GM21360 (cell line): ENCODE data around the gene MED7.
"Not testable (repeated sequence)": the region's sequence is repeated elsewhere in the genome, so short reads cannot be mapped to it uniquely, and the experiment has no call there.

ENCODE experiments used
- ATAC-seq: cut with Tn5 transposase; IDR thresholded peaks from one replicate; pipeline ENCODE4 v1.9.1; 2021; ENCODE audit warnings: mild to moderate bottlenecking, moderate library complexity; ENCODE audit not compliant: unreplicated experiment

MED7 gene, protein sequence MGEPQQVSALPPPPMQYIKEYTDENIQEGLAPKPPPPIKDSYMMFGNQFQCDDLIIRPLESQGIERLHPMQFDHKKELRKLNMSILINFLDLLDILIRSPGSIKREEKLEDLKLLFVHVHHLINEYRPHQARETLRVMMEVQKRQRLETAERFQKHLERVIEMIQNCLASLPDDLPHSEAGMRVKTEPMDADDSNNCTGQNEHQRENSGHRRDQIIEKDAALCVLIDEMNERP

DNA sequence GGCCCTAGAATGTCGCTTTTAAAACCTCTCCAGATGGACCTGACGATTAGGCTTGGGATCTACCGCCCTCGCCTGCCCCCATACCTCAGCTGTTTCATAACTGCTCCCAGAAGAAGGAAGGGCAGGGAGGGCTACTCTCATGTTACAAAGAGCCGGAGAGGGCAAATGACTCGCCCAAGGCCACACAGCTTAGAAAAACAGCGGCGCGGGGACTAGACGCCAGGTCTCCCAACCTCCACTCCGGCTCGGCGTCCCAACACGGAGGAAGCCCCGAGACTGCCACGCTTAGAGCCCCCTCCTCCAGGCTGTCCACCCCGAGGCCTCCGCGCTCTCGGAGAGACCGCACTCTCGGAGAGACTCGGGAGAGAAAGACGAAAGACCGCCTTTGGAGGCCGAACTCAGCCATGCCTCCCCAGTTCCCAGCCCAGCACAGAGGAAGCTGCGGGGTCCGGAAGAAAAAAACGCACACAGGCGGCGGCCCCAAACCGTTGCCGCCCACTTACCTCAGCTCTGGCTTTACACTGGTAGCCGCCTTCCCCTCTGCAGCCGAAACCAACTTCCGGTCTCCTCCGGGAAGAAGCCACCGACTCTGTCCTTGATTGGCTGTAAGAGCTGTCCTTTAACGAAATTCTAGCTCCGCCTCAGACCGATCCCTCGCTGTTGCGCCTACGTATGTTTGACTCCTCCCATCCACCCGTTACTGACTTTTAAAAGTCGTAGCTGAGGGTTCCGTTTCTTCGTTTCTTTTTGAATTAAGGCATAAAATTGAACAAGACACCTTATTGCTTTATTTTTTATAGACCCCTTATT lies at the start of gene MED7:
MED7 (minus strand) TSS at position 549 of the 810 bp plus-strand sequence. CDS start 3,434 bp downstream, outside the sequence.
- peak; percentile 100 for ATAC-seq

DNA sequence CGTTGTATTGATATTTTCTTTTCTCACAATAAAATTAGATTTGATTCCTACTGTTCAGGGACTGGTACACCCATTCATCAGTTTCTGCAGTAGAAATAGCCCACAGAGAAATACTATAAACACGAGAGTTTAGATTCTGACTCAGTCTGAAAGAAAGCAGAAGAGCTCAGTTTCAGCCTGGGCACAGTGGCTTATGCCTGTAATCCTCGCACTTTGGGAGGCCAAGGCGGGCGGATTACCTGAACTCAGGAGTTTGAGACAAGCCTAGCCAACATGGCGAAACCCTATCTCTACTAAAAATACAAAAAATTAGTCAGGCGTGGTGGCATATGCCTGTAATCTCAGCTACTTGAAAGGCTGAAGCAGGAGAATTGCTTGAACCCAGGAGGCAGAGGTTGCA lies 46.6 kb upstream of the MED7 start:
- peak; percentile 76 for ATAC-seq

DNA sequence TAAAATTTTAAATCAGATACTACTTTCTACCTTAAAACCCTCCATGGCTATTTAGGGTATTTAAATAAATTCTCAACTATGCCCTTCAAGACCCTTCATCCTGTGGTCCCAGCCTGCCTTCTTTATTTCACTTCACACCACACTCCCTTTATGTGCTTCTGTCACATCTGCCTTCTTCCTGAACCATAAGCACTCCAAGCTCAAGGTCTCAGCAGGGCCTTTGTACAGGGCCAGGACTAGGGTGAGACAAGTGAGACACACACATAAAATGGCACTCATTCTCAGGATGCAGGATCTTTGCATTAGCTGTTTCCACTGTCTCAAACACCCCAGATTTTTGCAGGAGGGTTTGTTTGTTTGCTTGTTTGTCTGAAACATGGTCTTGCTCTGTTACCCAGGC lies 45.6 kb upstream of the MED7 start:
- no peak for ATAC-seq

DNA sequence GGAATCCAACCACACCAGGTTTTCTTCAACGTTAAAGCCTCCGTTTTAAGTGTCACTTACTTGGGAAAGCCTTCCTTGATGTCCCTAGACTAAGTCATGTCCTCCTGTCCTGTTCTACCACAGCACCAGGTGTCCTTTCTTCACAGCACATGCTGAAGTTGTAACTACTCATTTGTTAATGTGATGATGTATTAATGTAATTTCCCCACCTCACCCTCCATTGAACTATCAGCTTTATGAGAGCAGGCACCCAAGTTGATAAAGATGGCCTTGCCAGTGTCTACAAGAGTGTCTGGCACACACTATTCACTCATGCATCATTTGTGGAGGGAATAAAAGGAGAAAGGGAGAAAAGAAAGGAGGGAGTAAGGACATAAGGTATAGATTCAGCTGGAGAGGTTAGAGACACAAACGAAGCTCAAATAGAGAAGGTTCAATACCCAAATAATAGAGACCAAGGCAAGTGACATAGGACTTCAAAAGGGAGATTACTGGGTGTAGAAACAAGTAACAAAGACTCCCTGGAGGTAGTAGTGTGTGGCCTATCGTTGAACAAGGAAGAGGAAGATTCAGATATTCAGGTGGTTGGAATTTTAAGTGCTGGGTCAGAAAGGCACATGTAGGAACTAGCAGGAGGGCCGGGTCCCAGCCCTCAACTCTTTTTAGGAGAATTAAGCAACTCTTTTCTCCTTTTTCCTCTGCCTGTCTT lies 44.5 kb upstream of the MED7 start:
- no peak for ATAC-seq

DNA sequence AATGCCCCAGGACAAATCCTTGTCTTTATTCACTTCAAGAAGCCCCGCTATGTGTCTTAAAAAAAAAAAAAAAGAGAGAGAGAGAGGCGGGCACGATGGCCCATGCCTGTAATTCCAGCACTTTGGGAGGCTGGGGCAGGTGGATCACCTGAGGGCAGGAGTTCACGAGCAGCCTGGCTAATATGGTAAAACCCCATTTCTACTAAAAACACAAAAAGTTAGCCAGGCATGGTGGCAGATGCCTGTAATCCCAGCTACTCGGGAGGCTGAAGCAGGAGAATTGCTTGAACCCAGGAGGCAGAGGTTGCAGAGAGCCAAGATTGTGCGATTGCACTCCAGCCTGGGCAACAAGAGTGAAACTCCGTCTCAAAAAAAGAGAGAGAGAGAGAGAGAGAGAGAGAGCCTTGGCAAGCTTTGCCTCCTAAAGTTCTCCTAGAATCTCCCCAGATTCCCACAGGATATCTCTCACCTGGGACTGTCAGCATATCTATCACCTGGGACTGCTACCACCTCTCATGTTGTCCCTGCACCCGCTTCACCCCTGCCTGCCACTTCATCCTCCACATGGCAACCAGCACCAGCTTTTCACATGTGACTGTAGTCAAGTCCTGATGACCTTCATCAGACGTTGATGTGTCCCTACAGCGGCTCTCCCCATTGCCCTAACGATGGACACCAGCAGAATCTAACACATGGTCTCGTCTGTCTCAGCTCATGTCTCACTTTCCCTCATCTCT lies 43.8 kb upstream of the MED7 start:
- no peak for ATAC-seq

DNA sequence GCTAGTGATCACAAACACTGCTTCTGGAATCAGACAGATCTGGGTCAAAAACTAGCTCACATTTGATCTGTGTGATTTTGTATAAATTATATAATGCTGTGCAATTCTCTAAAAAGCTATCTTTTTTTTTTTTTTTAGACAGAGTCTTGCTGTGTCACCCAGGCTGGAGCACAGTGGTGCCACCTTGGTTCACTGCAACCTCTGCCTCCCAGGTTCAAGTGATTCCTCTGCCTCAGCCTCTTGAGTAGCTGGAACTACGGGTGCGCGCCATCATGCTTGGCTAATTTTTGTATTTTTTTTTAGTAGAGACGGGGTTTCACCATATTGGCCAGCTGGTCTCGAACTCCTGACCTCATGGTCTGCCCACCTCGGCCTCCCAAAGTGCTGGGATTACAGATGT lies 42.5 kb upstream of the MED7 start:
- not testable (repeated sequence) for ATAC-seq

DNA sequence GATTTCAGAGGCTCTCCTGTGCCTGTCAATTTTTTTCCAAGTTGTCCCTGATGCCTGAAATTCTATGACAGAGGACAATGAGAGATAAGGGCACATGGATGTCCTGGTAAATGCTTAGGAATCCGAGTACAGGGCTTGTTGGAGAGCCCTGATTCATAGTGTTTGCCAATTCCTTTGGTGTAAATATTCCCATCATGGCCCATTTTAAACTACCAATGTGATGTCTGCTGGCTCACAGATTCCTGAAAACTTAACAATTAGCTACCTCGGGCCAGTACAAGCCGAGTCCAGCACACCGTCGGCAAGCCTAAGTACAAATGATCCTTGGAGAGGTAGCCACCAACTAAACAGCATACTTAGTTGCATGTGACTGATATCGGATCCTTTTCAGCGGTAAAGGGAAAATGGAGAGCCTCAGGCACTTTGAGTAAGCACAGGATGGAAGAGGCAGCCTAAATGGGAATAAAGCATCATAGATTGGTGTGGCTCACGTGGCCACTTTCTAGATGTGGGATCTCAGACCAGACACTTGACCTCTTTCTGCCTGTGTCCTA lies 41.5 kb upstream of the MED7 start:
- ATAC-seq = no peak

DNA sequence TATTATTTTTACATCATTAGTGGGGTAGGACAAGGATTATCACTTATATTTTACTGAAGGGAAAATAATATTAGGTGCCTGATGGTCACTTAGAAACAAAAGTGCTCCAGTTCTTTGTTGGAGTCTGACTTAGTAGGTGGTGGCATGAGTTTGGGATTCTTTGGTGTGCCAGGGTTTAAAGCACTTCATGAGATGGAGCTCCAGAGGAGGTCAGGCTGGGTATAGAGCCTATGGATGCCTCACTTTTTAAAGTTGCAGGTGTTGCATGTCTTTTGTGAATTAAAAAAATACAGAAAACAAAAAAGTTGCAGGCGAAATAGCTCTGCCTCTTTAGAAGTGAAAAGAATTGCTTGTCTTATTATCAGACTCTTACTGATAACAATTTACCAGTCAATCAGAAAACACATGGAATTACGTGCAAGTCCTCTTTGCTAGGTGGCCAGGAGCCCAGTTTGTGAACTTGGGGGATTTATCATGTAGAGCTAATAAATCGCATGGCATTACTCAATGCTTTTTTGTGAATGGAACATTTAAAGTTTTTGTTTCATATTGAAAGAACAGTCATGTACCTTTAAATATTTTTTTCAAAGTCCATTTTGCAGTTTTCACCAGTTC lies 39.6 kb upstream of the MED7 start:
- no peak for ATAC-seq

DNA sequence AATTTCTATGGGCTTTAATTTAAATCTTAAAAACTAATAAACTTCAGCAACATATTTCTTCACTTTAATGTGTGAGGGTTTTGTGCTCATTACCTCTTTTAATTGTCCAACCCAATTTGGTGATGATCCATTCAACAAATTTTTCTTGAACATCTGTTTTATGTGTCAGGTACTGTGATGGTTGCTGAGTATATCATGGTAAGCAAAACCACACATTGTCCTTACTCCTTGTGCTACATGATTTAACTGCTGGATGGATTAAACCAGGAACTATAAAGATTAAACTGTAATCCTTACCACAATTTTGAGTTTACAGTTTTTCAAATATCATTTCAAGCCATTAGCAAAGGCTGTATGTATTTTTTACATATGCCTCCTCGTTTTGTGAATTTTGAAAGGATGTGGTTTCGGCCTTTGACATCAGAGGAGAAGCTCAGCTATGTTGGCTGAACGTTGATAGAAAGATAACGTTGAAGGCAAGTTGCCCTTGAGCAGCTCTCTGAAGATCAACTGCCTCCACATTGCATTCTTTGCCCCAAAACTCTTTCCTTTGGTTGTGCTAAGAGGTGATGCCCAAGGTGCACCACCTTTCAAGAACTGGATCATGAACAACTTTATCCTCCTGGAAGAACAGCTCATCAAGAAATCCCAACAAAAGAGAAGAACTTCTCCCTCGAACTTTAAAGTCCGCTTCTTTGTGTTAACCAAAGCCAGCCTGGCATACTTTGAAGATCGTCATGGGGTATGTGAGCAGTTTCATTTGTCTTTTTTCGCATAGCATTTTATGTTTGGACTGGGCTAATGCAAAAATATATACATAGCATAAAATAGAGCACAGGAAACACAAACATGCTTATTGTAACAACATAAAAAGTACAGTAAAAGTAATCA lies 38.0 kb upstream of the MED7 start, which contains the start of gene ITK:
ITK (plus strand) TSS at position 467 of the 891 bp plus-strand sequence; CDS start at position 605, 138 bp downstream.
- no peak for ATAC-seq

DNA sequence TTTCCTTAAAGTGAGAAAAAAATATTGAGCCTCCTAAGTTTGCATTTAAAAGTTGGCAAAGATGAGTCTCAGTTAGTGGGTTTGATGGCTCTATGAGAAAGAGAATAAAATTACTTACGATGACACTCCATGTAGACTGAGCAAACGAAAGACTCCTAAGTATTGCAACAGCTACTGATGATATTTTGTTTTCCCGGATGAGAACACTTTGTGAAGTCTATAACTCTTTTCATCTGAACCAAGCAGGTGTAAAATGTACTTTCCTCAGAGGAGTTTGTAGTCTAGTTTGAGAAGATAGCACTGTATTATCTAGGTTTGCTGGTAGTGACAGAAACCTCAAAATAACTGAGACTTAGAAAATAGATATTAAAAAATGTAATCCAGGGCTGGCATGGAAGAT lies 36.3 kb upstream of the MED7 start:
- no peak for ATAC-seq

DNA sequence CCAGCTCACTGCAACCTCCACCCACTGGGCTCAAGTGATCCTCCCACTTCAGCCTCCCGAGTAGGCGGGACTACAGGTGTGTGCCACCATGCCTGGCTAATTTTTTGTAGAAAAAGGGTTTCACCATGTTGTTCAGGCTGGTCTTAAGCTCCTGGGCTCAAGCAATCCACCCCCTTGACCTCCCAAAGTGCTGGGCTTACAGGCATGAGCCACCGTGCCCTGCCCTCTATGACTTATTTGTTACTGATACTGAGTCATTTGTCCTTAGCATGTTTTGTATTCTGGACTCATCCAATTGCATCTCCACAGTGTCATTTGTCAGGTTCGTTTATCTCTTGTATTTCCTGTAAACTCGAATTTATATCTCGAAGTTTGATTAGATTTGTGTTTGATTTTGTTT lies 35.3 kb upstream of the MED7 start:
- no peak for ATAC-seq

DNA sequence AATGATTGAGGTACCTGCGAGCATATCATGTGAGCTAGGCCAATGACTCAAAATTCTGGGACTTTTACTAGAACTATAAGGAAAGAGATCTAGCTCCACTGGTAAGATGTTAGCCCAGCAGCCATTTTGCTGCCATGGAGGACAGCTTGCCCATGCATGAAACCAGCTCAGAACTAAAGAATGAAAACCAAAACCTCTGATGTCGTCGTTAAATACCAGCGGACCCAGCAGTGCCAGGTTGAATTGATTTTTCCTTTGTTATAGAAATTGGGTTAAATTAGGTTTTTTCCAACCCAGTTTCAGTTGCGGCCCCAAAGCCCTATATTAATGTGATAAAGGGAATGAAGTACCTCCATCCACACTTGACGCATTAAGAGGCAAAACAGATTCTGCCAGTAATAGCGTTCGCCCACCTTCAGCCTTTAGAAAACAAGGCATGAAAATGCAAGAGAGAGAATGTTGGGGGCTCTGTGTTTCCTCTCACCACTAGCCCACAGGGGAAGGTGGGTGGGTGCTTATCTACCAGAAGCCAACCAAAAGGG lies 32.5 kb upstream of the MED7 start:
- ATAC-seq = no peak

DNA sequence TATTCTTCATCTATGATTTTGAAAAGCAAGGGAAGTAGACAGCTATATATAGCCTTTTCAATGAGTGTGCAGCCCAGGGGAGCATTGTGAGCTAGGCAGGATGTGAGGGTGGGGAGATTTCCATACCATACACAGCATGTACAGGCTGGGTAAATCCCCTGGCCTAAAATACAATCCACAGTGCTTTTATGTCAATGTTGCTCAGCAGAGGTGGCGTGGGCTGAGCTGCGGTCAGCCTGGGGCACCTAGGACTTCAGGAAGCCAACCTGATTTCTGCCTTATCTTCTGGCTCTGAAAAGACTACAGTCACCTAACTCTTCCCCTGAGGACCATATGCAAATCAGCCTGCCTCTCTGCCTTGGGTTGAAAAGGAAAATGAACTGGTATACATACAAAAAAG lies 29.7 kb upstream of the MED7 start:
- peak; percentile 98 for ATAC-seq

DNA sequence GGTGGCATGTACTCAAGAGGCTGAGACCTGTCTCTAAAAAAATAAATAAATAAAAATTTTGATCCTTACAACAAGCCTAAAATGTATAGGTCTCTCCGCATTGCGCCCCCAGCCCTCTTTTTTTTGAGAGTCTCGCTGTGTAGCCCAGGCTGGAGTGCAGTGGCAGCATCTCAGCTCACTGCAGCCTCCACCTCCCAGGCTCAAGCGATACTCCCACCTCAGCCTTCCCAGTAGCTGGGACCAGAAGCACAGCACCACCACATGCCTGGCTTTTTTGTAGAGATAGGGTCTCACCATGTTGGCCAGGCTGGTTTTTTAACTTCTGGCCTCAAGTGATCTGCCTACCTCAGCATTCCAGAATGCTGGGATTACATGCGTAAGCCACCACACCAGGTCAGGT lies 25.6 kb upstream of the MED7 start:
- no peak for ATAC-seq

DNA sequence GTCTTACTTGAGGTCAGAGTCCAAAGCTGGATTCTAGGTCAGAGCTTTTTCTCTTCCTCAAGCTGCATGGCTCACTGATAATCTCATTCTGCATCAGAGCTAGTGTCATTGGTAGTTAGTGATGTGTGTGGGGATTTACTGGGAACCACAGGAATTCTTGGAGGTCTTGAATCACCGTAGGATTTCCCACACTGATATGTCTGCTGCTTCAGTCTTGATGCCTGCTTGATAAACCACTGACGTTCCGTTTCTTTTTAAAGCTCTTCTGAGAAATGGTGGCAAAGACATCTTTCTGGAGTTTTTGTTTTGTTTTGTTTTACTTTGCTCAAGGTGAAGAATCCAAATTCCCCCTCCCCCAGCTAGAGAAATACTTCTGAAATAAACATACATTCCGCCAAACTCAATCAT lies 24.6 kb upstream of the MED7 start:
- no peak for ATAC-seq

DNA sequence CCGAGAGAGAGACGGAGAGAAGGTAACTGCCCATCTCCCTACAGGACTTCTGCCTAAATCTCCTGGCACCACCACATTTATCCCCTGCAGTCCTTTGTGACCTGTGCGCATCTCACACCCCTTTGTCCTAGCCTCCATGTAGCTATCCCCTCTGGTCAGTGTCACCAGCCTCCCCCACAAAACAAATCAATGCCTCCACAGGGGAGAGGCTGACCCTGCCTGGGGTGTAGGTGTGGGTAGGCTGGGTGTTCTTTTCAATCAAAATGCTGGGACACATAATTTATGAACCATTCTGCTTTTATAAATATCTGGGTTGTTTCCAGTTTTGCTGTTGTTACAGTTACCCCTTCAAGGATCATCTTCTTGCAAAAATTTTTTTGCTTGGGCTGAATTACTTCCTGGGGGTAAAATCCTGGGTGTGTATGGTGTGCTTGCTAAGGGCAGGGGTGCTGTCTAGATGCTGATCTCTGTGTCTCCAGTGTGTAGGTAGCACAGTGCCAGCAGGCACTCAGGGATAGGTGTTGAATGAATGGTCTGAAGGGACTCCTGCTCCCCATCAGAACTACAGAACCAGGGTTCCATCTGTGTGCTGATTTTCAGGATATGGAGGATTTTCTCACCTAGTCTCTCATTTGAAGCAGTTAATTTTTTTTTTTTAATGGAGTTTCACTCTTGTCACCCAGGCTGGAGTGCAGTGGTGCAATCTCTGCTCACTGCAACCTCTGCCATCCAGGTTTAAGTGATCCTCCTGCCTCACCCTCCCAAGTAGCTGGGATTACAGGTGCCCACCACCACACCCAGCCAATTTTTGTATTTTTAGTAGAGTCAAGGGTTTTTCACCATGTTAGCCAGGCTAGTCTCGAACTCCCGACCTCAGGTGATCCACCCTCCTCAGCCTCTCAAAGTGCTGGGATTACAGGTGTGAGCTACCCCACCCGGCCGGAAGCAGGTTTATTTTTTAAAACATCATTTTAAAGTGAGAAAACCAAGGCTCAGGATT lies 23.8 kb upstream of the MED7 start, which contains the start of gene GARIN3:
GARIN3 (minus strand) TSS at position 51 of the 1,000 bp plus-strand sequence. CDS start 96 bp downstream, outside the sequence.
- ATAC-seq = no peak

DNA sequence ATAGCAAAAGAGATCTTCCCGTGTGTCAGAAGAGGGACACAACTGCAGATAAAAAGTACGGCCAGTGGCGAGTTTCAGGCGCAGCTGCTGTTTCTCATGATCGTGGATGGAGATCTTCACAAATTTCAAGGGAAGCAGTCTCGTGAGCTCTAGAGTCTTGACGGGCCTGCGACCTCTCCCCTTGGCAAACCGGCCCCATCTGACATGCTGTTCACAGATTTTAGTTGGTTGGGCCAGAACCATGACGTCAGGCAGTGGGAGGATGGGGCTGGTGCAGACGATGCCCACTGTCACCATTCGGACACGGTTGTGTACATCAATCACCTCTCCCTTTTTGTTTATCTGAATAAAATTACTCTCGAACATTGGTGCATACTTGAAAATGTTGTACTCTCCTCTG lies 23.0 kb upstream of the MED7 start:
- ATAC-seq = no peak

DNA sequence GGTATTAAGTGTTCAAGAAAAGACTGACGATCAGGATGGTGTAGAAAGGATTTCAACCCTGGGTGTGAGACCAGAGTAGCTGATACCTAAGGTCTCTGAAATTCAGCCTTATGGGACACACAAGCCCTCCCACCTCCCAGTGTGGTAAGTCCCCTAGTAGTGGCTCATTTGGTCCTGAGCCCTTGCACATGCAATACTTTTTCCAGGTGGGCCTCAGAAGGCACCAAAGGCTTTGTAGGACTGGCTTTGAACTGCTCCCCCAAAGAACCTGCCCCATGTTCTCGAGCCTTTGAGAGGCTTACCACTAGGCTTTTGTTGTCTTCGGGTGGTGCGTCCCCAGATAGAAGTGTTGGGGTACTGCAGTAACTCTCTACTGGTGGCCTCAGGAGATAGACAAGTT lies 22.6 kb upstream of the MED7 start:
- ATAC-seq = no peak
